Measurements from ENCODE around the gene USH1G.
A peak's percentile ranks its signal among the peaks of the same experiment; 100 is the strongest.
"Not testable (repeated sequence)": the region's sequence is repeated elsewhere in the genome, so short reads cannot be mapped to it uniquely, and the experiment has no call there.

USH1G gene

GRCh38 chr17:74922694-74923537 lies at the start of gene USH1G:
Gene USH1G (minus strand): TSS chr17:74923255. CDS start chr17:74923073, 182 bp downstream.
- no peak for DNase-seq

DNA sequence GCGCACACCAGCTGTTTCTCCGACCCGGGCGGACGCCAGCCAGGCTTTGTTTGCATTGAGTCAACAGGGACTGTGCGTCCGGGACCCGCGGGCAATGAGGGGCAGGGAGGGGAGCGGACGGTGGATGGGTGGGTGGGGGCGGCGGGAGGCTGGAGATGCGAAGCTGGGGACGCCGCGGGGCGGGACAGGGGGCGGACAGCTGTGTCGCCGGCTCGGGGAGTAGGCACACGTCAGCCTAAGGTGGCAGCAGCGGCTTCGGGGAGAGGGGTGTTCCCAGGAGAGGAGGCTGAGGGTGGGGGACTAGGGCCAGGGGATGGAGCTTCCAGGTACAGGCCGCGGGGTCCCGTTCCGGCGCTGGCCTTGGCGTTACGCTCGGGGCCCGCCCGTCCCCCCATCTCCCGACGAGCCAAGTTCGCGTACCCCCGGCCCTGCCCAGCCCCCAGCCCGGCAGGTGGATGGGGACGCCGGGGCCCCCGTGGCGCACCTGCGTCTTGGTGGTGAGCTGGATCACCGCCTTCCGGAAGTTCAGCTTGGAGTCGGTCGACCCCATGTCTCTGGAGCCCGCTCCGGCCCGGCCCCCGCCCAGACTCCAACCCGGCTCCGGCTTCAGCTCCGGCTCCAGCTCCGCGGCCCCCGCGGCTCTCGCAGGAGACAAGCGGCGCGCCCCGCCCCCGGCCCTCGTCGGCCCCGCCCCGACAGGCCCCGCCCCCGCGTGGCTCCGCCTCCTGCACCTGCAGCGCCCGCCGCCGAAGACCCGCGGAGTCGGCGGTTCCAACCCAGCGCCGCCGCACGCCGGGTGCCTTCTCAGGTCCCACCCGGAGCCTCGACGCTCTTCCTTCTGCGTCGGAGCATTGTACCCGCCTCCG lies 49.3 kb upstream of the USH1G start, which contains the start of gene HID1:
Gene HID1, minus strand, starts transcription at position 653 of the 866 bp plus-strand sequence. Its CDS starts 103 bp downstream, at position 550.
- DNase-seq: no peak

GRCh38 chr17:74971842-74972106 lies 48.7 kb upstream of the USH1G start:
- DNase-seq: no peak

DNA sequence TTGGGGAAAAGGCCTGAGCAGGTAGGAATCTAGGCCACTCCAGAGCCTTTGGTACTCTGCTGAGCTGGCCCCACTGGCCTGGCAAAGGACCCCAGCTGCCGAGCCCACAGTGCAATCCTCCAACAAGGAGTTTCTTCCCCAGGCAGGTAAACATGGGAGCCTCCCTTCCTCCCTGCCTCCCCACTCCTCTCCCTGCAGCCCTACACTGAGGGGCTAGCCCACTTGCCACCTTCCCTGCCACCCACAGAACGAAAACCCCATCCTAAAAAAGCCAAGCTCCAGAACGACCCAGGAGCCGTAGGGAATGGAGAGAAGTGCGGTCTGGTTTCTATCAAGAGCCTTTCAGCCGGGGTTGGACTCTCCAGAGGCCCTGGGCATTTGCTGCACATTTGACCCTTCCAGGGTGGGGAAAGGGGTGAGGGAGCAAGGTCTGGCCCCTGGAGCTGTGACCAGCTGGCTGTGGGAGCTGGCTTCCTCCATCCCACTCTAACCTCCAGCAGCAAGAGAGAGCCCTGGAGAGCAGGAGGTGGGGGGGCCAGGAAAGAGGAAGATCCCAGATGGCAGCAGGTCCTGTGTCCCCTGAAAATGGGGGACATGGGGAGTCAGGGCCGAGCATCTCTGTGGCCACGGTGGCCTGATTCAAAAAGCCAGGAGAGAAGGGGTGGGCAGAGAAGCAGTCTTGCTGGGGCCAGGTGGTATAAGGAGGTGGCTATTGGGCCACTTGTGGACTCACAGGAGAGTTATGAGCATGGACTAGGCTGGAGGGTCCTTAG lies 48.2 kb upstream of the USH1G start:
- DNase-seq: no peak

GRCh38 chr17:74970395-74970794 lies 47.3 kb upstream of the USH1G start:
- no peak for DNase-seq

DNA sequence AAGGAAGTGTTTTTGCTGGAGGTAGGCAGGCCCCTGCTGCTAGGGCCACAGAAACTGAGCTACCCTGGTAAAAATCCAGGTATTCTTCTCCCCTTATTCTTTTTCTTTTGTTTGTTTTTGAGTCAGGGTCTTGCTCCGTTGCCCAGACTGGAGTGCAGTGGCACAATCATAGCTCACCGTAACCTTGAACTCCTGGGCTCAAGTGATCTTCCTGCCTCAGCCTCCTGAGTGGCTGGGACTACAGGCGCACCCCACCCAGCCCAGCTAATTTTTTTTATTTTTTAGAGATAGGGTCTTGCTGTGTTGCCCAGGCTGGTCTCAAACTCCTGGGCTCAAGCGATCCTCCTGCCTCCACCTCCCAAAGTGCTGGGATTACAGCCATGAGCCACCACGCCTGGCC lies 46.4 kb upstream of the USH1G start:
- not testable (repeated sequence) for DNase-seq

DNA sequence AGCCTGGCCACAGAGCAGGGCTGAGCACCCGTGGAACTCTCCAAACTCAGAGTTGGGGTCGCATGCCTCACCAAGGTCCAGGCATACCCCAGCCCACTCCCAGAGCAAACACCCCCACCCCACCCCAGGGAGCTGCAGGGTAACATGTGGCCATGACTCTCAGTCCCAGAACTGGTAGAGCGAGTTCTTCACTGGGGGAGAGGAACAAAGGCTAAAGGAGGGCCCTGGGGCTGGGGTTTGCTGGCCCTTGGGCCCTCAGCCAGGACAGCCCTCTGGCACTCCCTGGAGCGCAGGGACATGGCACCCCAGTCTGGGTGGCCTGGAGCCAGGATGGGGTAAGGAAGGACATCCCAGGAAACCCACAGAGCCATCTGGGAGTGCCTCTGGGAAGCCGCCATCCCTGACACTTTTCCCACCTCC lies 45.3 kb upstream of the USH1G start:
- no peak for DNase-seq

GRCh38 chr17:74964988-74965622 lies 42.0 kb upstream of the USH1G start:
- DNase-seq: no peak

DNA sequence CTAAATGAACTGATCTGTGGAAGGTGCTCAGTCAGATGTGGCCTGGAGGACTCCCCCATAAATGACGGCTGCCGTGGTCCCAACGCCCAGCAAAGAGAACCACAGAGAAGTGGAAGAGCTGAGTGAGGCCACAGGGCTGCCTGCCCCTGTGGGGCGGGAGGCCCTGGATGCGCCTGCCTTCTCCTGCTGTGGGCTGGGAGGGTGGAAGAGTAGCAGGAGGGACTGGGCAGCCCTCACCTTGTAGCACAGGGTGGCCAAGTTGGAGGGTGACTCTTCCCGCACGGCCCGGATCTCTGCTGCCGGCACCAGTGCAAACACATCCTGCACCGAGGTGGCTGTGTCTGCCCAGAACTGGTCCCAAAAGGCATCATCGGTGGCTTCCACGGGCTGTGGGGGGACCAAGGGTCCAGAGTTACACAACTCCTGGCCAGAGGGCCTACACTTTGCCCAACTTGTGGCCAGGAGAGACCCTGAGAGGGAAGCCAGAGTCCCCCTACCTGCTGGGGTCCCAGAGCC lies 41.2 kb upstream of the USH1G start:
- DNase-seq: no peak

DNA sequence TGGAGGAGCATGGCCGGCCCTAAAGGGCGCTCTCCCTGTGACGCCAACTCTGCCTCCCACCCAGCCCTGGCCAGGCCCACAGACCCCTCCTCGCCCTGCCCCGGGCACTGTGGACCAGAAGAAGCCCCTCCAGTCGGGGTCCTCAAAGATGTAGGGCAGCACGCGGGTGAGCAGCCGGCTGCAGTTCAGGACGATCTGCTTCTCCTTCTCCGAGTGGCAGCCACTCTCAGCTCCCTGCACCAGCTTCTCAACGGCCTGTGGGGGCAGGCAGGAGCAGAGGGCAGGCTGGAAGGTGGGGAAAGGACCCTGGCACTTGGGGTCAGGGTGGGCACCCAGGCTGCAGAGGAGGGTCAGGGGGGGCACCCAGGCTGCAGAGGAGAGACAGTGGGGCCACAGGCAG lies 40.6 kb upstream of the USH1G start:
- DNase-seq: no peak

DNA sequence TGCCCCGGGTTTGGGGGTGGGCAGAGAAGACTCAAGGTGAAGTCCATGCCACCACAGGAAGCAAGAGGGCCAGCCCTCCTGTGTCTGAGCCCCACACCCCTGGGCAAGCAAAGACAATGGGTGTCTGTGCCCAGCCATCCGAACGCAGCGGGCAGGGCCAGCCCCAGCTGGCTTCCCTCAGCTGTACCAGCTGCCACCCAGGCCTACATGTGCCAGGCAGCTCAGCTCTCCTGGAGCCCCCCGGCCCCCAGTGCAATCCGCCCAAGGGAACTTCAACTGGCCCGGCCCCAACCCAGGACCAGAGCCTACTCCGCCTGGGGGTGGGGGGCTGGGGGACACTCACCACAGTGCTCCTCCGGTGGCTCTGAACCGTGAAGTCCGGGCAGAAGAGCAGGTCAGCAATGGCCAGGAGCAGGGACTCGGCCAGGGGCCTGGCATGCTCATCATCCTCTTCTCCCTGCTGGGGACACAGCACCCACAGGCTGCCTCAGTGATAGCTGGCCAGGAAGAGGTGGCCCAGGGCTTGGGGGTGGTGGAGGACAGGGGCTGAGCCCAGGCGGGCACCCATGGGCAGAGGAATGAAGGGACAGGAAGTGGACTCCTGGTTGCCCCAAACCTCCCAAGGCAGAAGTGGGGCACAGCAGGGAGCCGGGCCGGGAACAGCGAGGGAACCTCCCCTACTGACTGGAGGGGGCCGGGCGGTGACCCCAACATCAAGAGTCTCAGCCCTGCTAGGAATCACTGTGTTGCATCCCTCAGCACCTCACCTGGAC lies 39.8 kb upstream of the USH1G start:
- DNase-seq: peak; percentile 37

DNA sequence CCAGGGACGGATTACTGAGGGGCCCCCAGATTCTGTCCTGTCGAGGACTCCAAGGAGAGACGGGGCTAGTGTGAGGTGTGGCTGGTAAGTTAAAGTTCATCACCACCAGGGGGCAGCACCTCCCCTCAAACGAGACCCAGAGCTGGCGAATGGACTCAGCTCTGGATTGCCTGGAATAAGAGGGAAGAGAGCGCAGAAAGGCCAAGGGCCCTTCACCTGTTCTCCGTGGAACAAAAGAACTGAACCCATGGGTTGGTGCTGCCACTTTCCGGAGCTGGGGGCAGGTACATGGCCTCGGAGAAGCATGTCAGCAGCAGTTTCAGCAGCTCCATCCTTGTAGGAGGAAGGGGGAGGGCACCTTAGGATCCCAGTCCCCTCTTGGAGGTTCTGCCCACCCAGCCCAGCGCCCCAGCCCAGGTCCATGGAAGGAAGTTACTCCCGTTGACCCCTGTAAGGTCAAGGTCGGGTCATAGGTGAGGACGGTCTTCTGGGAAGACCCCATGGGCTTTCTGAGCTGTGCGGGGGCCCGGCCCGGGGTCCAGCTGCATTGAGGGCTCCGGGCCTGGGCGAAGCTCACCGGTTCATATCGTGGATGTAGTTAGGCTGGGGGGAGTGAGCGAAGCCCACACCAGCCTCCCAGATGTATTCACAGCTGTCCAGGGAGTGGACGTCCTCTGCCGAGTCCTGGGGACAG lies 38.7 kb upstream of the USH1G start:
- DNase-seq: peak; percentile 90

DNA sequence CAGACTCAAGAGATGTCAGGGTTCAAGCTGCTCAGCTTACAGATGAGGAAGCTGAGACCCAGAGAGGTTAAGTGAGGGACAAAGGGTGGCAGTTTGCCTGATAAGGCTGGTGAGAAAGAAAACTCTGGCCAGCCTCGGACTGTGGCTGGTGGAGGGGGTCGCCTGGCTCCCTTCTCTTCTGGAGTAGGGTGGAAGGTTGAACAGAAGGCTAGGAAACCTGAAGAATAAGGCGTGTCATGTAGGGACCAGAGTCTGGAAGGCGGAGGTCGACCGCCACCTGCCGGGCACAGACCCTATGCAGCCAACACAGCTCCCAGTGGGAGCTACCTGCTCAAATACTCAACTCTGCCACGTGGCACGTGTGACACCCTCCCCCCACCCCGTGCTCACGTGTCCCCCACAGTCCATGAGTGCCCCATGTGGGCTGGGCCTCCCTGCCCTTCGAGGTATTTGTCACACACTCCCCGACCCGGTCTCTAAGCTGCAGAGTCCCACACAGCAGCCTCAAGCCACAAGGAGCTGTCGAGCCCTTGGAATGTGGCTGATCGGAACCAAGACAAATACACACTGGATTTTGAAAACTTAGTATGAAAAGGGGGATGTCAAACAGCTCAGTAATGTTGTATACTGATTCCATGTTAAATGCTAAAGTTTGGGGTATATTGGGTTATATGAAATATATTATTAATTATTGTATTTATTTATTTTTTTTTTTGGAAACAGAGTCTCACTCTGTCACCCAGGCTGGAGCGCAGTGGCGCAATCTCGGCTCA lies 37.7 kb upstream of the USH1G start:
- DNase-seq: peak; percentile 59

DNA sequence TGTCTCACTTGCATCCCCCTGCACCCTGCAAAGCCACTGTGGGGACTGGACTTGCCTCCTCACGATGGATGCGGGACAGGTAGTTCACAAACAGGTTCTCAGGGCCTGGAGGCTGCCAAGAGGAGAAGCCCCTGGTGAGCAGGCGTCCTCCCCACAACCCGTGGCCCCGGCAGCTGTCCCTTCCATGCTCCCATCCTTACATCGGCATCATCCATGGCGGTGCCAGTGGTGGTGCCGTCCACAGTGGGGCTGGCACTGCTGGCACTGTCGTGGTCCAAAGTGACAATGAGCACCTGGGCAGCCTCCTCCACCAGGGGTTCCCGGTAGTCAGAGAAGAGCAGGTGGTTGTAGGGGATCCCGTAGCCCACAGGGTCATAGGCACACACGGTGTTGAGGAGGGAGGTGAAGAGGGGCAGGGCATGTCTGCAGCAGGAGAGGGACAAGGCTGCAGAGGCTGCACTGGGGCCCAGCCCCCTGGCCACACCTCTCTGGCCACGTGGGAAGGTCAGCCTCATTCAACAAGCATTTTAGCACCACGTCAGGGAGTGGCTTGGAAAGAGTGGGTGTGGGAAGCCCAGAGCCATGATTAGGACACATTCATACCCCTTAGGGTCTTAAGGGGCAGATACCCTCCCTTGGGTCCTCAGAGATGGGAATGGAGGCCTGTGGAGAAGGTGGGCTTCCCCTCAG lies 36.9 kb upstream of the USH1G start:
- DNase-seq: no peak

DNA sequence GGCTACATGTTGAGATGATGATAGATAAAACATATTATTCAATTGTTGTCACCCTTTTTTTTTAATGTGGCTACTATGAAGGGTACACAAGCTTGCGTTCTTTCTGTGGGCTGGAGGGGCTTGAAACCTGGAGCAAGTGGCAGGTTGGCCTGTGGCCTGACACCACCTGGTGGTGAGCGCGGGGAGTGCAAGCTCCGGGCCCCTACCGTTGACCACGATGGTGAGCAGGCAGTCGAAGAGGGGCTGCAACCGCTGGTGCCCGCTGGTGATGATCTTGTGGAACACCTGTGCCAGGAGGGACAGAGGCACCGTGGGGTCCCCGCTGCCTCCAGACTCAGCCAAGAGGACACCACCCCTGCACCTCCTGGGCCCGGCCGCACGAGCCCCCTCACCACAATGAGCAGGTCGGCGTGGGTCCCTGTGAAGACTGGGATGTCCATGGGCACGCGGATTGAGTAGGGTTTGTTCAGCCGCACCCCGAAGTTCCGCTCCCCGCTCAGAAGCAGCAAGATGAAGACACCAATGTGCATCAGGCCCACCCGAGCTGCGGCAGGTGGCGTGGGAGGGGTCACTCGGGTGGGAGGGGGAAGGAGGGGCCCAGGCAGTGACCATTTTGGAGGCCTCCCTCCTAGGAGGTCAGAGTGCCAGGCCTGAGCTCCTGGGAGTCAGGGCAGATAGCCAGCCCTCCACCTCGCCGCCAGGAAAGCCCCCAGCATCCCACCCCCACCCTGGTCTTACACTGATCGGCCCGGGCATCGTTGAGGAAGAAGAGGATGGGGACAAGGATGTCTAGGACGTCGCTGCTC lies 35.1 kb upstream of the USH1G start:
- DNase-seq: peak; percentile 68

GRCh38 chr17:74956093-74956492 lies 33.0 kb upstream of the USH1G start:
- DNase-seq: no peak

- DNase-seq: no peak
Observed at GRCh38 chr17:74954665-74955421, 31.8 kb upstream of the USH1G start.

DNA sequence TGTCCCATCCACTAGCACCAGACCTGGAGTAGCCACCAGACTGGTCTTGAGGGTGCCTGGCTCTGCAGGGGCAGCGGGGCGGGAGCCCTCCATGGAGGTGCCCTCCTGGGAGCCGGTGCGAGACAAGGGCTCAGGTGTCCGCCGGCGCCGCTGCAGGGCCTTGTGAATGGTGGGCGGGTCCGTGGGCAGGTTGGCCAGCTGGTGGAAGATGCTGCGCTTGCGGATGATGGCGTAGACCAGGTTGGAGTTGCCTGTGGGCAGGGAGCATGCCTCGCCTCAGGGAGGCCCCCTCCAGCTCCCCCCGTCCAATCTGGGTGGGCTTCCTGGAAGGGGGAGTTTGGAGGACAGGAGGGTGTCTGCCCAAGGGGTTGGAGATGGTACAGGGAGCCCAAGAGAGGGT lies 31.1 kb upstream of the USH1G start:
- no peak for DNase-seq
